OCI-LY1 (cell line): ENCODE measurements around the gene LIX1L.

ENCODE experiments used
- H2AFZ ChIP-seq: fragments of 200-600 bp; sonication (generic), shearing (Covaris generic); 2 replicates; pipeline ENCODE4 v1.6.0; 2014; ENCODE audit warnings: antibody characterized with exemption, mild to moderate bottlenecking, low read length
- H3F3A ChIP-seq: fragments of 200-600 bp; sonication (generic), shearing (Covaris generic); 2 replicates; pipeline ENCODE4 v1.6.0; 2014; ENCODE audit warnings: mild to moderate bottlenecking, antibody characterized with exemption, low read length, moderate library complexity; ENCODE audit not compliant: insufficient read depth
- H3K27ac ChIP-seq: fragments of 200-600 bp; sonication (generic); 2 replicates; pipeline ENCODE4 v1.5.1; 2014; ENCODE audit warnings: low read length, mixed run types, mild to moderate bottlenecking, low read depth; ENCODE audit not compliant: poor library complexity, severe bottlenecking
- H3K27me3 ChIP-seq: fragments of 200-600 bp; sonication (generic); 2 replicates; pipeline ENCODE4 v1.6.0; 2014; ENCODE audit warnings: antibody characterized with exemption, mild to moderate bottlenecking, low read length, moderate library complexity; ENCODE audit not compliant: insufficient read depth
- H3K36me3 ChIP-seq: fragments of 200-600 bp; sonication (generic); 2 replicates; pipeline ENCODE4 v1.6.1; 2014; ENCODE audit warnings: mild to moderate bottlenecking, antibody characterized with exemption, low read length, moderate library complexity, mixed read lengths; ENCODE audit not compliant: insufficient read depth
- H3K4me1 ChIP-seq: fragments of 200-600 bp; sonication (generic); 2 replicates; pipeline ENCODE4 v1.5.1; 2014; ENCODE audit warnings: mild to moderate bottlenecking, low read length, moderate library complexity; ENCODE audit not compliant: insufficient read depth, severe bottlenecking
- H3K4me2 ChIP-seq: fragments of 200-600 bp; sonication (generic), shearing (Covaris generic); 2 replicates; pipeline ENCODE4 v1.6.1; 2014; ENCODE audit warnings: low read length
- H3K4me3 ChIP-seq: fragments of 200-600 bp; sonication (generic); 2 replicates; pipeline ENCODE4 v1.5.1; 2014; ENCODE audit warnings: low read length, low read depth, mild to moderate bottlenecking, mixed read lengths; ENCODE audit not compliant: poor library complexity, severe bottlenecking
- H3K79me2 ChIP-seq: fragments of 200-600 bp; shearing (Covaris generic); 2 replicates; pipeline ENCODE4 v1.6.1; 2016; ENCODE audit warnings: mixed run types, low read length, mixed read lengths; ENCODE audit not compliant: insufficient read depth
- H3K9ac ChIP-seq: fragments of 200-600 bp; sonication (generic), shearing (Covaris generic); 2 replicates; pipeline ENCODE4 v1.6.1; 2014; ENCODE audit warnings: mild to moderate bottlenecking, low read length, mixed read lengths
- H3K9me2 ChIP-seq: fragments of 200-600 bp; sonication (generic), shearing (Covaris generic); 2 replicates; pipeline ENCODE4 v1.6.1; 2014; ENCODE audit warnings: low read depth, mild to moderate bottlenecking, low read length, mixed read lengths
- H3K9me3 ChIP-seq: fragments of 200-600 bp; shearing (Covaris generic); 2 replicates; pipeline ENCODE4 v1.6.1; 2014; ENCODE audit warnings: low read length, mixed read lengths
- H4K20me1 ChIP-seq: fragments of 200-600 bp; sonication (generic), shearing (Covaris generic); 2 replicates; pipeline ENCODE4 v1.6.0; 2016; ENCODE audit warnings: mild to moderate bottlenecking, low read length; ENCODE audit not compliant: insufficient read depth
- CTCF ChIP-seq: fragments of 200-600 bp; sonication (generic), shearing (Covaris generic); IDR thresholded peaks from 2 replicates; pipeline ENCODE4 v1.5.1; 2017; ENCODE audit warnings: mild to moderate bottlenecking, antibody characterized with exemption, low read length, moderate library complexity, mixed read lengths
- EZH2 ChIP-seq: fragments of 200-600 bp; sonication (generic), shearing (Covaris generic); IDR thresholded peaks from 2 replicates; pipeline ENCODE4 v1.8.0; 2017; ENCODE audit warnings: borderline replicate concordance, mixed run types, mild to moderate bottlenecking, antibody characterized with exemption, low read length, moderate library complexity, mixed read lengths

Gene LIX1L

GRCh38 chr1:145916745-145917144, 41.1 kb downstream of the LIX1L start:
- peaks cover 22% of the 10 kb centered on the region for H3K4me1 ChIP-seq
- H3K9ac ChIP-seq: no peak overlapping the region
- no peaks in the 10 kb centered on the region for H4K20me1 ChIP-seq
- H3K9me2 ChIP-seq: no peaks in the 10 kb centered on the region
- no peak for TF ChIP-seq EZH2
- no peak for TF ChIP-seq CTCF
- H3F3A ChIP-seq: peaks cover 5% of the 10 kb centered on the region; the same call in 1 of the 2 replicates
- H2AFZ ChIP-seq: no peak overlapping the region
- no peaks in the 10 kb centered on the region for H3K79me2 ChIP-seq
- no peaks in the 10 kb centered on the region for H3K9me3 ChIP-seq
- no peaks in the 10 kb centered on the region for H3K27me3 ChIP-seq
- peaks cover 22% of the 10 kb centered on the region for H3K36me3 ChIP-seq
- no peak overlapping the region for H3K4me3 ChIP-seq
- H3K4me2 ChIP-seq: no peak overlapping the region
- H3K27ac ChIP-seq: no peak overlapping the region

- H3K4me3 ChIP-seq: no peak overlapping the region
- no peak overlapping the region for H3K9ac ChIP-seq
- no peak overlapping the region for H3K27ac ChIP-seq
- no peaks in the 10 kb centered on the region for H3K79me2 ChIP-seq
- H3K9me2 ChIP-seq: no peaks in the 10 kb centered on the region
- H4K20me1 ChIP-seq: no peaks in the 10 kb centered on the region
- peaks cover 1% of the 10 kb centered on the region for H3K4me1 ChIP-seq
- H3K36me3 ChIP-seq: peaks cover 33% of the 10 kb centered on the region
- no peak overlapping the region for H3K4me2 ChIP-seq
- no peak overlapping the region for H2AFZ ChIP-seq
- H3F3A ChIP-seq: no peaks in the 10 kb centered on the region; the same call in 1 of the 2 replicates
- no peaks in the 10 kb centered on the region for H3K9me3 ChIP-seq
- H3K27me3 ChIP-seq: no peaks in the 10 kb centered on the region
- TF ChIP-seq EZH2 (no peak), CTCF (no peak)
Observed at GRCh38 chr1:145912128-145912641, 45.6 kb downstream of the LIX1L start.

GRCh38 chr1:145908653-145909052, 49.2 kb downstream of the LIX1L start:
- Histone ChIP-seq H2AFZ (no peak overlapping the region), H3K36me3 (peaks cover 16% of the 10 kb centered on the region; the same call in 1 of the 2 replicates), H3K27me3 (no peaks in the 10 kb centered on the region), H3K4me1 (no peaks in the 10 kb centered on the region), H3F3A (no peaks in the 10 kb centered on the region; the same call in 1 of the 2 replicates), H4K20me1 (no peaks in the 10 kb centered on the region), H3K79me2 (no peaks in the 10 kb centered on the region), H3K27ac (no peak overlapping the region), H3K4me2 (no peak overlapping the region), H3K9me2 (no peaks in the 10 kb centered on the region), H3K4me3 (no peak overlapping the region), H3K9me3 (no peaks in the 10 kb centered on the region), H3K9ac (no peak overlapping the region)
- TF ChIP-seq CTCF (no peak), EZH2 (no peak)
